ENCODE results near the gene EEIG1.

EEIG1 gene

GRCh38 chr9:127974001-127974768, 6.6 kb downstream of the EEIG1 start:
- DNase-seq = no peak

- no peak for DNase-seq
Measured at GRCh38 chr9:127973169-127974000, 7.4 kb downstream of the EEIG1 start.

- DNase-seq = no peak
Measured at GRCh38 chr9:127972236-127972871, 8.4 kb downstream of the EEIG1 start.

- no peak for DNase-seq
Measured at GRCh38 chr9:127971357-127972235, 9.2 kb downstream of the EEIG1 start.

GRCh38 chr9:127970401-127971313, 10.1 kb downstream of the EEIG1 start:
- DNase-seq = peak; percentile 67

- DNase-seq = no peak
Measured at GRCh38 chr9:127968700-127969383, 11.9 kb downstream of the EEIG1 start.

GRCh38 chr9:127968042-127968441, 12.7 kb downstream of the EEIG1 start:
- DNase-seq = no peak

GRCh38 chr9:127967151-127967809, 13.5 kb downstream of the EEIG1 start:
- DNase-seq = no peak

- no peak for DNase-seq
Measured at GRCh38 chr9:127966416-127967150, 14.2 kb downstream of the EEIG1 start.

- DNase-seq = no peak
Measured at GRCh38 chr9:127965953-127966352, 14.8 kb downstream of the EEIG1 start.

- no peak for DNase-seq
Measured at GRCh38 chr9:127963359-127964064, 17.3 kb downstream of the EEIG1 start.

GRCh38 chr9:127963041-127963358, 17.8 kb downstream of the EEIG1 start:
- no peak for DNase-seq

- no peak for DNase-seq
Measured at GRCh38 chr9:127962278-127962677, 18.5 kb downstream of the EEIG1 start.

GRCh38 chr9:127961613-127962155, 19.1 kb downstream of the EEIG1 start:
- no peak for DNase-seq

- DNase-seq = no peak
Measured at GRCh38 chr9:127961155-127961490, 19.7 kb downstream of the EEIG1 start.

- DNase-seq = no peak
Measured at GRCh38 chr9:127960410-127961154, 20.2 kb downstream of the EEIG1 start.

- no peak for DNase-seq
Measured at GRCh38 chr9:127959841-127960409, 20.9 kb downstream of the EEIG1 start.

- DNase-seq = no peak
Measured at GRCh38 chr9:127959398-127959797, 21.4 kb downstream of the EEIG1 start.
